H9 (cell line): ENCODE measurements around the gene LRRTM1. TPM values are rescaled to one million over a fixed set of nuclear protein-coding genes. Genes with fewer than 3 reads are reported as not detected.

Experiments
- DNase-seq: peaks from one replicate; pipeline ENCODE4 v3.0.0-alpha.2; 2017
- H2AFZ ChIP-seq: one replicate; pipeline ENCODE4 v1.6.1; 2013; ENCODE audit warnings: mild to moderate bottlenecking, low read length, control low read depth, moderate library complexity
- H2AK5ac ChIP-seq: 2 replicates; pipeline ENCODE4 v1.6.1; 2013; ENCODE audit warnings: low read length, control low read depth, mixed read lengths; ENCODE audit not compliant: insufficient read length
- H2BK120ac ChIP-seq: one replicate; pipeline ENCODE4 v1.6.1; 2013; ENCODE audit warnings: low read depth, mild to moderate bottlenecking, low read length, control low read depth, inconsistent platforms; ENCODE audit not compliant: poor library complexity, severe bottlenecking
- H2BK12ac ChIP-seq: 2 replicates; pipeline ENCODE4 v1.6.1; 2013; ENCODE audit warnings: low read length, control low read depth, mixed read lengths, low read depth; ENCODE audit not compliant: insufficient read length
- H2BK15ac ChIP-seq: 2 replicates; pipeline ENCODE4 v1.6.1; 2013; ENCODE audit warnings: low read depth, low read length, control low read depth
- H2BK20ac ChIP-seq: one replicate; pipeline ENCODE4 v1.6.1; 2013; ENCODE audit warnings: low read depth, mild to moderate bottlenecking, low read length, control low read depth, inconsistent platforms; ENCODE audit not compliant: poor library complexity, severe bottlenecking
- H2BK5ac ChIP-seq: 2 replicates; pipeline ENCODE4 v1.6.1; 2013; ENCODE audit warnings: low read length, control low read depth, mixed read lengths; ENCODE audit not compliant: insufficient read length
- H3K14ac ChIP-seq: 2 replicates; pipeline ENCODE4 v1.6.1; 2013; ENCODE audit warnings: low read length, control low read depth; ENCODE audit not compliant: insufficient read depth
- H3K18ac ChIP-seq: 2 replicates; pipeline ENCODE4 v1.6.1; 2013; ENCODE audit warnings: low read depth, mild to moderate bottlenecking, mixed read lengths, low read length, control low read depth; ENCODE audit not compliant: insufficient read length
- H3K23ac ChIP-seq: 2 replicates; pipeline ENCODE4 v1.6.1; 2013; ENCODE audit warnings: low read length, control low read depth, mixed read lengths, low read depth; ENCODE audit not compliant: insufficient read length
- H3K23me2 ChIP-seq: 2 replicates; pipeline ENCODE4 v1.6.1; 2013; ENCODE audit warnings: low read depth, mild to moderate bottlenecking, mixed read lengths, low read length, control low read depth; ENCODE audit not compliant: insufficient read length, poor library complexity, severe bottlenecking
- H3K27ac ChIP-seq: 2 replicates; pipeline ENCODE4 v1.5.1; 2013; ENCODE audit warnings: low read length, control low read depth, mixed read lengths, low read depth; ENCODE audit not compliant: insufficient read length
- H3K27me3 ChIP-seq: 2 replicates; pipeline ENCODE4 v1.6.1; 2013; ENCODE audit warnings: low read length, control low read depth, inconsistent platforms; ENCODE audit not compliant: insufficient read depth
- H3K4ac ChIP-seq: 2 replicates; pipeline ENCODE4 v1.6.1; 2013; ENCODE audit warnings: low read depth, mild to moderate bottlenecking, control low read depth, inconsistent platforms, low read length, moderate library complexity
- H3K4me1 ChIP-seq: 2 replicates; pipeline ENCODE4 v1.6.1; 2013; ENCODE audit warnings: low read length, control low read depth, inconsistent platforms; ENCODE audit not compliant: insufficient read depth
- H3K4me2 ChIP-seq: 2 replicates; pipeline ENCODE4 v1.6.1; 2013; ENCODE audit warnings: low read length, control low read depth, mixed read lengths; ENCODE audit not compliant: insufficient read length, insufficient read depth
- H3K56ac ChIP-seq: 2 replicates; pipeline ENCODE4 v1.6.1; 2013; ENCODE audit warnings: low read depth, mild to moderate bottlenecking, mixed read lengths, low read length, control low read depth; ENCODE audit not compliant: insufficient read length
- H3K79me1 ChIP-seq: 2 replicates; pipeline ENCODE4 v1.6.1; 2013; ENCODE audit warnings: low read depth, mild to moderate bottlenecking, moderate library complexity, low read length, control low read depth, inconsistent platforms; ENCODE audit not compliant: insufficient read depth, poor library complexity, severe bottlenecking
- H3K79me2 ChIP-seq: 2 replicates; pipeline ENCODE4 v1.6.1; 2013; ENCODE audit warnings: low read length, control low read depth, inconsistent platforms; ENCODE audit not compliant: insufficient read depth
- H3K9ac ChIP-seq: 2 replicates; pipeline ENCODE4 v1.6.1; 2013; ENCODE audit warnings: low read length, control low read depth, mixed read lengths; ENCODE audit not compliant: insufficient read length; ENCODE audit errors: extremely low read depth
- H3K9me3 ChIP-seq: one replicate; pipeline ENCODE4 v1.6.1; 2013; ENCODE audit warnings: low read depth, low read length, inconsistent platforms; ENCODE audit not compliant: control insufficient read depth
- H3T11ph ChIP-seq: one replicate; pipeline ENCODE4 v1.6.1; 2013; ENCODE audit warnings: mild to moderate bottlenecking, low read length, control low read depth, inconsistent platforms
- H4K20me1 ChIP-seq: one replicate; pipeline ENCODE4 v1.6.1; 2013; ENCODE audit not compliant: control insufficient read depth, insufficient read length, insufficient read depth
- H4K5ac ChIP-seq: 2 replicates; pipeline ENCODE4 v1.6.1; 2013; ENCODE audit warnings: low read depth, mild to moderate bottlenecking, mixed read lengths, low read length, control low read depth; ENCODE audit not compliant: insufficient read length
- H4K8ac ChIP-seq: replicated peaks from 2 replicates; pipeline ENCODE4 v1.6.1; 2013; ENCODE audit warnings: low read length, control low read depth, mixed read lengths, low read depth; ENCODE audit not compliant: insufficient read length
- H4K91ac ChIP-seq: 2 replicates; pipeline ENCODE4 v1.6.1; 2013; ENCODE audit warnings: low read depth, mild to moderate bottlenecking, moderate library complexity, mixed read lengths, low read length, control low read depth; ENCODE audit not compliant: insufficient read length
- H3K27ac Mint-ChIP-seq, 3 experiments: 2 replicates in 2 of 3; 3 replicates in 1 of 3; pipeline ENCODE4 v1.8.0; 2020 to 2021; ENCODE audit warnings: mixed read lengths in 3 of 3, mild to moderate bottlenecking in 1 of 3, moderate library complexity in 1 of 3
- H3K27me3 Mint-ChIP-seq: 2 replicates; pipeline ENCODE4 v1.8.0; 2021; ENCODE audit warnings: low read depth, mild to moderate bottlenecking, moderate library complexity, mixed read lengths
- H3K36me3 Mint-ChIP-seq, 3 experiments: 2 replicates in 2 of 3; 3 replicates in 1 of 3; pipeline ENCODE4 v1.8.0; 2020 to 2021; ENCODE audit warnings: low read depth in 3 of 3, mixed read lengths in 3 of 3; ENCODE audit not compliant: insufficient read depth in 1 of 3
- H3K4me1 Mint-ChIP-seq, 2 experiments: 2 replicates each; pipeline ENCODE4 v1.8.0; 2020; ENCODE audit warnings: mixed read lengths in 2 of 2
- H3K4me3 Mint-ChIP-seq, 2 experiments: 2 replicates in 1 of 2; 3 replicates in 1 of 2; pipeline ENCODE4 v1.8.0; 2020 to 2021; ENCODE audit warnings: mild to moderate bottlenecking in 2 of 2, mixed read lengths in 2 of 2, moderate library complexity in 1 of 2
- H3K9me3 Mint-ChIP-seq, 2 experiments: 2 replicates in 1 of 2; 3 replicates in 1 of 2; pipeline ENCODE4 v1.8.0; 2020; ENCODE audit warnings: mild to moderate bottlenecking in 2 of 2, mixed read lengths in 2 of 2, moderate library complexity in 1 of 2
- CTCF ChIP-seq: fragments of 200-600 bp; sonication (generic); conservative IDR thresholded peaks from 3 replicates; pipeline ENCODE4 v1.8.0; 2021; ENCODE audit warnings: antibody characterized with exemption, mild to moderate bottlenecking
- WGBS: extraction: QIAGEN DNeasy Blood & Tissue Kit; methylation state at CpG from one replicate; pipeline ENCODE4 v1.1.7; 2013; ENCODE audit warnings: missing lambda C conversion rate, low lambda C conversion rate, mixed read lengths; ENCODE audit not compliant: insufficient read length; ENCODE audit errors: extremely low coverage; 5-methylcytosine and 5-hydroxymethylcytosine counted together
- total RNA-seq: library from RNA; stranded (reverse); gene quantifications from 2 replicates; pipeline ENCODE4 v1.2.1, GENCODE V29; 2021

The LRRTM1 gene
- total RNA-seq, 1 experiment from 2014 or later, result 1.2 TPM

DNA sequence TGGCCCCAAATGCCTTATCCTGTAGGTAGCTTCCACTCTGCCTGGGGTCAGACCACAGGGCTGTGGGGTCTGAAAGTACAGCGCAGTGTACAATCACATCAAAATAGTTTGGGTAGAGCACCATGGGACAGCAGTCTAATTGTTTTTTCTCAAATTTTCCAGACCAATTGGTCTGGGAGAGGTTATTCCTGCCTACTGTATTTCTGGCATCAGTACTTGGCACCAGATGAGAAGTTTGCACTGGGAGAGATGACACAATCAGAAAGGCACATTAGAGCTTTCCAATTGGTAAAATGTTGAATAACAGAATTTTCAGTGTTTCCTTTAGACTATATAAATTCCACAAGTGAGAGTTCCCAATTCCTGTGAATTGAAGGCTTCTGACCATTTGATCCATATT, 30.9 kb upstream of the LRRTM1 start:
- no CpG with 5 or more reads among the region's 1 CpG for WGBS
- H3K27me3 Mint-ChIP-seq, result peaks cover 2% of the 10 kb centered on the region; the same call in 1 of the 2 replicates
- H3K27ac ChIP-seq, result no peak overlapping the region

More for the DNA sequence above, 30.9 kb upstream of the LRRTM1 start:
- Mint-ChIP-seq H3K27ac (no peak overlapping the region), H3K36me3 (no peaks in the 10 kb centered on the region; a peak in 1 of 7 replicates), H3K4me3 (no peak overlapping the region), H3K4me1 (peaks cover 3 to 5% of the 10 kb centered on the region in 2 experiments; a peak in 3 of 4 replicates), H3K9me3 (no peaks in the 10 kb centered on the region)
- Histone ChIP-seq H3T11ph (no peak overlapping the region), H4K5ac (no peak overlapping the region), H3K9me3 (no peaks in the 10 kb centered on the region), H2AK5ac (no peak overlapping the region), H3K4ac (no peak overlapping the region), H2BK20ac (no peak overlapping the region), H2BK120ac (no peak overlapping the region), H4K20me1 (no peaks in the 10 kb centered on the region), H3K23ac (no peak overlapping the region), H4K91ac (no peak overlapping the region), H3K14ac (no peak overlapping the region), H3K79me2 (no peaks in the 10 kb centered on the region), H4K8ac (no peak overlapping the region), H3K4me1 (no peaks in the 10 kb centered on the region; the same call in none of the 2 replicates), H3K4me2 (no peak overlapping the region), H3K79me1 (no peaks in the 10 kb centered on the region), H3K9ac (no peak overlapping the region), H3K18ac (no peak overlapping the region), H3K23me2 (no peaks in the 10 kb centered on the region), H2AFZ (no peak overlapping the region), H3K56ac (no peak overlapping the region), H3K27me3 (no peaks in the 10 kb centered on the region), H2BK12ac (no peak overlapping the region), H2BK15ac (no peak overlapping the region), H2BK5ac (no peak overlapping the region)
- no peak for DNase-seq
- TF ChIP-seq CTCF, result no peak
